ENCODE results near the gene TNFAIP8L2.

The TNFAIP8L2 gene

DNA sequence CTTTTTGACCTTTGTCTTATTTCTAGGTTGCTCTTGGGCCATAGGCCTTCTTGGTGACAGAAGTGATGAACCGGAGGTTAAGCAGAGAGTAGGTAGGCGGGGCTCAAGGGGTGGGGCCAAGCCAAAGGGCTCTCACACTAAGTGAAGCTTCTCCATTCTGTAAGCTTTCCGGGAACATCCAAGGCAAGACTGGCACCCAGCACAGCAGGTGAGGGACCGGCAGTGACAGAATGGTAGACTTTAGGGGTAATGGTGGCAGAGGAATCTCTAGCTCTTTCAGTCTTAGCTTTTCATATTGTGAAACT lies at the start of gene TNFAIP8L2:
Gene TNFAIP8L2, plus strand, starts transcription at position 135 of the 305 bp plus-strand sequence. CDS start 2,049 bp downstream, outside the sequence.
- DNase-seq, result peak; percentile 83 to 87

GRCh38 chr1:151106894-151107293 lies 49.6 kb upstream of the TNFAIP8L2 start:
- no peak for DNase-seq

- DNase-seq, result no peak
Observed at GRCh38 chr1:151108331-151108730, 48.1 kb upstream of the TNFAIP8L2 start.

DNA sequence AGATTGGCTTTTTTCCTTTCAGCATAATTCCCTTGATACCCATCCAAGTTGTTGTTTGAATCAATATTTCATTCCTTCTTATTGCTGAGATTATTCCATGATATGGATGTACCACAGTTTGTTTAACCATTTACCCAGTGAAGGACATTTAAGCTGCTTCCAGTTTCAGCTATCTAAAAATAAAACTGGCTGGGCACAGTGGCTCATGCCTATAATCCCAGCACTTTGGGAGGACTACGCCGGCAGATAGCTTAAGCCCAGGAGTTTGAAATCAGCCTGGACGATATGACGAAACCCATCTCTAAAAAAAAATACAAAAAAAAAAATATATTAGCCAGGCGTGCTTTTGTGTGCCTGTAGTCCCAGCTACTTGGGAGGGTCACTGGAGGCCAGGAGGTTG lies 42.6 kb upstream of the TNFAIP8L2 start:
- no peak for DNase-seq

DNA sequence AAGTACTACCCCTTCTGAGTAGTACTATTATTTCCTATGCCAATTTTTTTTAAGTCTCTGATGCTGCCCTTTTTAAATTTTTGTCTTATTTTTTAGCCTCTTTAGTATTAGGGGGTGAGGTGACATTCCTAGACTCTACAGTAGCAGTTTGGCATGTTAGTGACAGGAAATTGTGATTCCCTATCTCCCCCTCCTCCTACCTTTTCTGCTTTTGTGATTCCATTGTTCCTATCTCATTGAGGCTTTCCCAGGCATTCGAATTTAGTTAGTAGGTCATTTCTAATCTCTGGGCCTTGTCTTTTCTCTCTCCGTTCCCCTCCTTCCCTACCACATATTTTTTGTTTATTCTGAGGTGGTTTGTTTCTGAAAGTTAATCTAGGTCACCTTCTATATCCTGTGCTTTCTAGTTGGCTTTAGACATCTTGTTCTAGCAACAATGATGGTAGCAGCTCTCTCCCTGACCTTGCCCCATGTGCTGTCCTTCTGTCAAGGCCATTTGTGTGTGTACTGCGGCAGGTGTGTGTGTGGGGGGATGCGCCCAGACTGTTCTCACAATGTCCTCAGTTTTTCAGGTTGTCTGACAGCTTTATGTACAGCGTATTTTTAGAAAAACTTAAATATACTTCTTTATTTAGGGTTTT lies 31.6 kb upstream of the TNFAIP8L2 start:
- no peak for DNase-seq

DNA sequence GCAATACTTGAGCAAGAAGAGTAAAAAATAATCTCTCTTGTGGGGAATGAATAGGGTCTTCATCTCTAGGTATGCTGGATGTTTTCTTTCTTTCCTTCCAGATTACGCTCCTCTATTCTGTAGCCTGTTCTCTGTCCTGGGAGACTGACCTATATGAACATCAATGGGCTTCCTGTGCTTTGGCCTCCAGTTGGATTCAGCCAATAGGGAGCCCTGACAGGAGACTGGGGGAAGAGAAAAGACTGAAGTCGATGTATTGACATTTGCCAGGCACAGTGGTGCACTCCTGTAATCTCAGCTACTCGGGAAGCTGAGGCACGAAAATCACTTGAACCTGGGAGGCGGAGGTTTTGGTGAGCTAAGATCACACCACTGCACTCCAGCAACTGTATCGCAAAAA lies 27.6 kb upstream of the TNFAIP8L2 start:
- DNase-seq, result no peak

DNA sequence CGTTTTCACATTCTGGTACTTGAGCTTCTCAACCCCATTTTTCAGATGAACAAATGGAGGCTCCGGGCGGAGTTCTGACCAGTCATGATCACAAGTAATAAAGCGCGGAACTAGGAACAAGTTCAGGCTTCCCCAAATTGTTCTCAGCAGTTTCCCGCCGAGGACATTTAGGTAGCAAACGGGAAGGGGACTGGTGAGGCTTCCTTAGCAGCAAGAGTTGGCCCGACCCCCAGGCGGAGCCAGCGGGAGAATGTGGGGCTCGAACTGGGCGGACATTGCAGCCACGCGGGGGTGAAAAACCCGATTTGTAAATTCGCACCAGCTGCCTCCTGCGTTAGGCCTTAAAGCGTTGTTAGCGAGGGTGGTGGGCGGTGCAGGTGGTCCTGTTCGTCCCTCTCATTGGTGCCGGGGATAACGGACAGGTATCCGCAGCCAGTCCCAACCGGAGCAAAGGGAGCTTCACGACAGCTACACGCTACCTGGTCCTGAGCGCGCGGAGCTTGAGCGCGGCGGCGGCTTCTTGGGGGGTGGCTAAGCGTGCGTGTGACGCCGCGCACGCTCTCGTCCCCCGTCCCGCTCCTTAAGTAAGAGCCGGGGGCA lies 25.4 kb upstream of the TNFAIP8L2 start:
- peak; percentile 84 for DNase-seq

GRCh38 chr1:151131701-151132334 lies 24.6 kb upstream of the TNFAIP8L2 start:
- DNase-seq, result no peak

GRCh38 chr1:151132335-151133017 lies 24.0 kb upstream of the TNFAIP8L2 start:
- no peak for DNase-seq

- no peak for DNase-seq
Observed at GRCh38 chr1:151133018-151133806, 23.2 kb upstream of the TNFAIP8L2 start.

DNA sequence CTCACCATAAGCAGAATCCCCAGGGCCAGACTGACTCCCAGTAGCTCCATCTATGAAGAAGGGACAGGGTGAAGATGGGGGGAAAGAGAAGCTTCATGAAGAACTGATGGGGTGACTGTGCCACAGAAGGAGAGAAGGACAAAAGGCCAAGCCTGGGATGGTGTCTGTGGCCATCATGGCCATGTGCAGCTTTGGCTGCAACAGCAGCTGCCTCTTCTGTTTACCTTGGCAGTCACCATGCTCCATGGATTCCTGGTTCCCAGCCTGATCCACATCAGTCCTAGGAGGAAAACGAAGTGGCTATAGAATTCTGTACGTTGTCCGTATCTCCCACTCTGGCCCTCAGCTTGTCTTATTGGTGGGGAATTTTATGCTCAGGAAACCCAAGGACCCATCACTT lies 22.1 kb upstream of the TNFAIP8L2 start:
- DNase-seq, result no peak

GRCh38 chr1:151134991-151135390 lies 21.5 kb upstream of the TNFAIP8L2 start:
- no peak for DNase-seq

DNA sequence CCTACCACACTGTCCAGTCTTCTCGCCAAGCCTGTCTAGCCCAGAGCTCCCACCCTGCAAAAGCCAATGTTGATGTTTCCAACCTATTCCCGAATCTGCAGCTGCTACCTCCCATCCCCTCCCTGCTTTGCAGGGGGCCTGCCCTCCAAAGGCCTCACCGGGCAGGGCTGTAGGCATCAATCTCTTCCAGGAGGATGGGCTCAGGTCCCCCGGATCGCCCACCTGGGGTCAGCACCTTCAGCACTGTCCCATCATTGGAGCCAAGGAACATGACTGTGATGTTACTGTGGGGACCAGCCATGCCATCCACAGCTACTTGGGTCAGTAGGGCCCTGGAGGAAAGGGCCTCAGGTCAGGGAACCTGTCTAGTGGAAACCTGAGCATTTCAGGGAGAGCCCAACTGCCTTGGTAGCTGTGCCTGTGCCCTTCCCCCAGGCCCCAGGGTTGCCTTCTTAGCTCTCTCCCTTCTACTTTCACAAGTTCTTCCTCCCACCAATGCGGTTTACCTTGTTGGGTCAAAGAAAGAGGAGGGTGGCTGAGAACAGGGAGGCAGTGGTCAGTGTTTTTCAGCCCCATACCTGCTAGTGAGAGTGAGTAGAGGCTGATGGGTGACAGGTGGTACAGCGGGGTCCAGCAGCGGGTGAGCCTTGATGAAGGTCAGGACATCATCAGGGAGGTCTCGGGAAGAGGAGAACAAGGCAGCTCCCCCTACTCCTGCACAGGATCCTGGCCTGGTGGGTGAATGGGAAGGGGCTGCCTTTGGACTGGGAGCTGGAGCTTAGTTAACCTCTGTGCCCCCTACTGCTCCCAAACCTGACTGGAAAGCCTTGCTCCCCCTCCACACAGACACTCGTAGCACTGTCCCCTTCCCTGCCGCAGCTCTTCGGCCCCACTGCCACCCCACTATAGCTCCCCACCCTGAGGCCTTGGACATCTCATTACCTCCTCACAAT lies 20.7 kb upstream of the TNFAIP8L2 start:
- no peak for DNase-seq

- no peak for DNase-seq
Observed at GRCh38 chr1:151137789-151138188, 18.7 kb upstream of the TNFAIP8L2 start.

GRCh38 chr1:151142411-151143056 lies 13.9 kb upstream of the TNFAIP8L2 start:
- DNase-seq, result no peak

DNA sequence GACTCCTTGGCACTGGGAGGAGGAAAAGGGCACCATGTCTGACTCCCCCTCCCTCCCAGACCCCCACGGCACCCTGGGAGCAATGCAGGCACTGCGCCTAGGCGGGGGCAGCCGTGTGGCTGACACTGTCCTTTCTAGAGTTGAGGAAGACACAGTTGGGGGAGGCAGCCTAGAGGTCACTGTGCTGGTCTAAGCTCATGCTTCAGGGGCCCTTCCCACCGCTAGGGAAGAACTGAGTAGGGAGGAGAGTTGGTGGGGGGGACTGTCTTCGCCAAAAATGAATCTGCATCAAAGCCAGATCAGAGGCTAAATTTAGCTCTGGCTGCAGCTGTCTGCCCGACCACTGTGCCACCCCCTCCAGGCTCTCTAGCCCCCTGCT lies 13.4 kb upstream of the TNFAIP8L2 start:
- no peak for DNase-seq

- no peak for DNase-seq
Observed at GRCh38 chr1:151143986-151144385, 12.5 kb upstream of the TNFAIP8L2 start.

DNA sequence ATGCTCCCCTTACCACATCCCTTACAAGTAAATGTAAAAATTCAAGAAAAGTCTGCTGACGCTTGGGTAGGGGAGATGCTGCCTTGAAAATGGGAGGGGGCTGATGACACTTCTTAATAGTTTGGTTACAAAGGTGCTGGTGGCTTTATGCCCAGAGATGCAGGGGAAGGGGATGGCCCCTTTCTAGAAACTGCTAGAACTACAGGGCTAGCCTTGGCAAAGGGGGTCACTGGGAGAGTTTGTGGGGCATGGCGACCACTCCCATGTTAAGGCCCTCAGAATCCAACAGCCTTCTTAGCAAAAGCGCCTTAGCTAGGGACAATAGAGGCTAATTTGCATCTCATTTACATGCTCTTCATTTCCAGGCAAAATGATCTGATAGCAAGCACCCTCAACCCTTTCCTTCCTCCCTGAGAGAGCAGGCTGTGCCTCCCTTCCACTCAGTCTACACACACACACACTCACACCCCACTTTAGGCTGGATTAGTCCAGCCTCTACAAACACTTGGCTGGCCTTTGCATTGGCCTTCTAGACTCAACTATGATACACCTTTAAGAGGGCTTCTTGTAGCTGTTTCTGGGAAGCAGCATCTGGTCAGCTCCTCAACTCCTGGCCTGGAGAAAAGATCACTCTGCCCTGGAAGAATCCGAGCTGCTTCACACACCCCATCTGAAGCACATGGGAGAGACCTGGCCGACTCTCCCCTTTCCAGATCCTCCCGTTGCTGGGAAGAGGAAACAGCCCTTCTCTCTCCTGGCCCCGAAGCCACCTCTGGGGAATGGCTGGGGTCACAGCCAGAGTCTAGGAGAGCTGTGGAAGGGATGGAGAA lies 11.8 kb upstream of the TNFAIP8L2 start:
- DNase-seq, result no peak

DNA sequence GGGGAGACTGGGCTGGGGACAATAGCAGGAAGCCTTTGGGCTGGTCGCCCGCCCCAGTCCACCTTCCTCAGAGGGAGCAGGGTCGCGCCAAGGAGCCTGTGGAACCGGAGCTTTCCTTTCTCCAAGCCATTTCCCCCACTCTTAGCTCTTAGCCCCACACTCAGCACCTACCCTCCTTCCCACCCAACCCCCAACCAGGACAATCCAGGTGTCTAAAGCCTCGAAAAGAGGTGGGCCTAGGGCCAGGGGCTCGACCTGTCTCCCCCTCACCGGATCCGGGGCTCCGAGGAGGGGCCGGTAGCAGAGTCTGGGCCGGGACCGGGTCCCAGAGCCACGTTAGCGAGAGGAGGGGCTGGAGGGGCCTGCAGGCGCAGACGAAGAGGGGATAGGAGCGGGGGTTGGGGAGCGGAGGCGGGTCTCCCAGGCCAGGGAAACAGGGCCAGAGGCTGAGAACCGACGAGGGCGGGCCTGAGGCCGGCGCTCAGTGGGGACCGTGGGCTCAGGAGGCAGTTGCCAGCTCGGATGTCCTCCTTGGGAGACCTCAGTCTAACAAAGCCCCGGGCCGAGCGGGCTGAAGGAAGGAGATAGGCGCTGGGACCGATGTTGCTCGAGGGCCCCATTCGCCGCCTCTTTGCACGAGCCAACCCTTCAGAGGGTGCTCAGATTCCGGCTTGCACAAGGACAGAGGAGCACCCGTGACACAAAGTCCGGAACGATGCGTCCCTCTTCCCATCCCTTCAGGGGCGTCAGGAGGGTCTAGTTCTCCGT lies 11.0 kb upstream of the TNFAIP8L2 start:
- DNase-seq, result peak; percentile 36 to 37

- DNase-seq, result no peak
Observed at GRCh38 chr1:151146072-151146411, 10.4 kb upstream of the TNFAIP8L2 start.
